Measurements from ENCODE around the gene EPN2. TPM values are rescaled to one million over a fixed set of nuclear protein-coding genes. Genes with fewer than 3 reads are reported as not detected.

The EPN2 gene
- total RNA-seq, 3 donors from 2014 or later (not counting 1 experiment from before 2014, with no cell fraction given) = 2.0 to 13.8 (median 4.9) TPM

- intact Hi-C loops (cut with micrococcal nuclease) = no loop called here
- no peaks in the 10 kb centered on the region for H3K36me3 Mint-ChIP-seq
- no peak for DNase-seq
- no peaks in the 10 kb centered on the region for H3K9me3 Mint-ChIP-seq
- TF ChIP-seq CTCF (IDR thresholded peaks at IDR 0.05) = no peak
- no peak for ATAC-seq
- Histone ChIP-seq H3K27me3 (ENCODE audit: control insufficient read depth, insufficient read depth, low read length) (no peaks in the 10 kb centered on the region), H3K27ac (ENCODE audit: low read length) (no peak overlapping the region), H3K36me3 (ENCODE audit: control insufficient read depth, insufficient read depth, low read length) (no peaks in the 10 kb centered on the region), H3K9me3 (ENCODE audit: control insufficient read depth, insufficient read depth, low read length) (no peaks in the 10 kb centered on the region), H3K4me1 (ENCODE audit: control insufficient read depth, insufficient read depth, low read length) (no peaks in the 10 kb centered on the region), H3K4me3 (ENCODE audit: low read length) (no peak overlapping the region)
- WGBS (ENCODE audit: insufficient coverage) = 80% methylated on average over 13 of the region's 13 CpGs
- no peak overlapping the region for H3K27ac Mint-ChIP-seq
- H3K27me3 Mint-ChIP-seq (ENCODE audit: low read depth in 2 of 2) = peaks cover 9 to 22% of the 10 kb centered on the region in 2 donors
- H3K4me1 Mint-ChIP-seq = no peaks in the 10 kb centered on the region
- H3K4me3 Mint-ChIP-seq = no peak overlapping the region
Observed at GRCh38 chr17:19270704-19271611, 33.8 kb downstream of the EPN2 start.

- DNase-seq = no peak
- intact Hi-C loops (cut with micrococcal nuclease) = no loop called here
- no peaks in the 10 kb centered on the region for H3K36me3 ChIP-seq (ENCODE audit: control insufficient read depth, insufficient read depth, low read length)
- Mint-ChIP-seq H3K4me1 (no peaks in the 10 kb centered on the region), H3K9me3 (no peaks in the 10 kb centered on the region), H3K27me3 (ENCODE audit: low read depth in 2 of 2) (peaks cover 7 to 22% of the 10 kb centered on the region in 2 donors), H3K27ac (no peak overlapping the region), H3K4me3 (no peak overlapping the region), H3K36me3 (no peaks in the 10 kb centered on the region)
- no peaks in the 10 kb centered on the region for H3K9me3 ChIP-seq (ENCODE audit: control insufficient read depth, insufficient read depth, low read length)
- no peak for TF ChIP-seq CTCF (IDR thresholded peaks at IDR 0.05)
- H3K4me3 ChIP-seq (ENCODE audit: low read length) = no peak overlapping the region
- H3K27me3 ChIP-seq (ENCODE audit: control insufficient read depth, insufficient read depth, low read length) = no peaks in the 10 kb centered on the region
- WGBS (ENCODE audit: insufficient coverage) = 93% methylated on average over 10 of the region's 10 CpGs
- no peaks in the 10 kb centered on the region for H3K4me1 ChIP-seq (ENCODE audit: control insufficient read depth, insufficient read depth, low read length)
- no peak overlapping the region for H3K27ac ChIP-seq (ENCODE audit: low read length)
- no peak for ATAC-seq
Observed at GRCh38 chr17:19271780-19272357, 34.7 kb downstream of the EPN2 start.

- peaks cover 5 to 12% of the 10 kb centered on the region in 2 donors for H3K27me3 Mint-ChIP-seq (ENCODE audit: low read depth in 2 of 2)
- no peaks in the 10 kb centered on the region for H3K9me3 ChIP-seq (ENCODE audit: control insufficient read depth, insufficient read depth, low read length)
- 70% methylated on average over 7 of the region's 7 CpGs for WGBS (ENCODE audit: insufficient coverage)
- no peak overlapping the region for H3K27ac Mint-ChIP-seq
- intact Hi-C loops (cut with micrococcal nuclease) = no loop called here
- ATAC-seq (no peak), DNase-seq (no peak)
- H3K27ac ChIP-seq (ENCODE audit: low read length) = no peak overlapping the region
- H3K4me3 Mint-ChIP-seq = no peak overlapping the region
- no peak overlapping the region for H3K4me3 ChIP-seq (ENCODE audit: low read length)
- no peaks in the 10 kb centered on the region for H3K36me3 ChIP-seq (ENCODE audit: control insufficient read depth, insufficient read depth, low read length)
- no peaks in the 10 kb centered on the region for H3K4me1 ChIP-seq (ENCODE audit: control insufficient read depth, insufficient read depth, low read length)
- no peaks in the 10 kb centered on the region for H3K9me3 Mint-ChIP-seq
- H3K36me3 Mint-ChIP-seq = no peaks in the 10 kb centered on the region
- no peaks in the 10 kb centered on the region for H3K27me3 ChIP-seq (ENCODE audit: control insufficient read depth, insufficient read depth, low read length)
- H3K4me1 Mint-ChIP-seq = no peaks in the 10 kb centered on the region
- no peak for TF ChIP-seq CTCF (IDR thresholded peaks at IDR 0.05)
Observed at GRCh38 chr17:19273731-19274130, 36.6 kb downstream of the EPN2 start.

Measured in natural killer cell (primary cell).